ENCODE data around the gene GPS1. TPM values are rescaled to one million over a fixed set of nuclear protein-coding genes. Genes with fewer than 3 reads are reported as not detected.

The GPS1 gene
- total and polyA plus RNA-seq, 2 donors (not counting 1 experiment from before 2014, with no cell fraction given): 80.5 to 124 TPM

DNA sequence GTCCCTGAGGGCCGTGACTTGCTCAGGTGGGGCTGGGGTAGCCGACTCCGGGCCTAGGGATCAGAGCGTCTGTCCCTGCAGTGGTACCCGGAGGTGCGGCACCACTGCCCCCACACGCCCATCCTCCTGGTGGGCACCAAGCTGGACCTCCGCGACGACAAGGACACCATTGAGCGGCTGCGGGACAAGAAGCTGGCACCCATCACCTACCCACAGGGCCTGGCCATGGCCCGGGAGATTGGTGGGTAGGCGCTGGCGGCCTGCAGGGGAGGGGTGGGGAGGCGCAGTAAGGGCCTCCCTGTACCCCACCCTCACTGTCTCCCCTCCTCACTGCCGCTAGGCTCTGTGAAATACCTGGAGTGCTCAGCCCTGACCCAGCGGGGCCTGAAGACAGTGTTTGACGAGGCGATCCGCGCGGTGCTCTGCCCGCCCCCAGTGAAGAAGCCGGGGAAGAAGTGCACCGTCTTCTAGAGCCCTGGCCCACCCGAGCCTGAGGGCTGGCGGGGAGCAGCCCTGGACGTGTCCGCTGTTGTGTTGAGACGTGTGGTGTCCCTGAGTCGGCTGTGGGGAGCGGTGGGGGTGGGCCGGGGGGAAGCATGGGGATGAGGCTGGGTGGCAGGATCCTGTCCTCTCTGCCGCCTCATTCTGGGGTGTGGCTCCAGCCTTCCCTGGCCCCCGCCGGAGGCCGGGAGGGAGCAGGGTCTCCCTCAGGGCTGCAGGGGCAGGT lies 18.2 kb upstream of the GPS1 start:
- ChIA-PET POLR2A (no interaction called here), CTCF (interaction anchor here (1.5 kb wide), 1 partner anchor 74 kb away, joined by 4 read pairs; no protein-coding TSS in a partner anchor)
- Histone ChIP-seq H3K9ac (ENCODE audit: low read length) (no peak overlapping the region), H3K4me3 (ENCODE audit: control extremely low read depth in 1 of 5, extremely low read depth in 1 of 5, insufficient read depth in 1 of 5, low read depth in 2 of 5, low read length in 4 of 5) (no peak overlapping the region), H3K79me2 (ENCODE audit: control insufficient read depth, insufficient read depth, low read length) (peaks cover 14% of the 10 kb centered on the region), H4K20me1 (ENCODE audit: control insufficient read depth, insufficient read depth, low read length, poor library complexity, severe bottlenecking) (peaks cover 44% of the 10 kb centered on the region), H3K27me3 (replicated peaks in 1 of 4; ENCODE audit: control extremely low read depth in 1 of 4, control insufficient read depth in 3 of 4, insufficient read depth in 4 of 4, low read length in 3 of 4) (peaks cover 0 to 32% (median 3%) of the 10 kb centered on the region in 4 experiments), H3K4me2 (replicated peaks; ENCODE audit: low read depth, low read length, poor library complexity, severe bottlenecking) (no peak overlapping the region), H3K9me3 (ENCODE audit: control extremely low read depth in 1 of 3, control insufficient read depth in 2 of 3, insufficient read depth in 1 of 3, low read length in 2 of 3) (peaks cover 0 to 12% (median 0%) of the 10 kb centered on the region in 3 donors), H3K36me3 (replicated peaks in 1 of 2; ENCODE audit: control extremely low read depth in 1 of 2, control insufficient read depth in 1 of 2, extremely low read depth in 1 of 2, insufficient read depth in 2 of 2, low read length in 1 of 2) (no peaks in the 10 kb centered on the region), H3K27ac (ENCODE audit: low read length in 2 of 2) (no peak overlapping the region), H2AFZ (ENCODE audit: insufficient read depth, low read depth, low read length, poor library complexity, severe bottlenecking) (no peak overlapping the region), H3K4me1 (ENCODE audit: control insufficient read depth in 2 of 2, insufficient read depth in 2 of 2, low read length in 2 of 2) (peaks cover 34 to 40% of the 10 kb centered on the region in 2 donors)
- no peak for DNase-seq
- Mint-ChIP-seq H3K4me3 (peak overlapping the region; percentile 76), H3K9me3 (ENCODE audit: insufficient read depth) (no peaks in the 10 kb centered on the region), H3K27ac (no peak overlapping the region), H3K4me1 (peaks cover 28% of the 10 kb centered on the region), H3K27me3 (no peaks in the 10 kb centered on the region)
- intact Hi-C loops (cut with micrococcal nuclease): loop anchor here (10.0 kb wide), 1 partner anchor 521 kb away; no protein-coding TSS in a partner anchor
- WGBS (ENCODE audit: insufficient coverage): 97% methylated on average over 29 of the region's 38 CpGs
- TF ChIP-seq EZH2 (IDR thresholded peaks at IDR 0.05; ENCODE audit: borderline replicate concordance, insufficient read depth, low read depth, low read length, poor library complexity, severe bottlenecking): no peak
- no peak for TF ChIP-seq CTCF (IDR thresholded peaks at IDR 0.05)
- ATAC-seq (ENCODE audit: low read depth): no peak

GRCh38 chr17:82034371-82035011 lies 17.2 kb upstream of the GPS1 start:
- Histone ChIP-seq H3K9me3 (ENCODE audit: control extremely low read depth in 1 of 3, control insufficient read depth in 2 of 3, insufficient read depth in 1 of 3, low read length in 2 of 3) (peaks cover 0 to 12% (median 0%) of the 10 kb centered on the region in 3 donors), H3K9ac (ENCODE audit: low read length) (no peak overlapping the region), H4K20me1 (ENCODE audit: control insufficient read depth, insufficient read depth, low read length, poor library complexity, severe bottlenecking) (peaks cover 42% of the 10 kb centered on the region), H3K4me2 (replicated peaks; ENCODE audit: low read depth, low read length, poor library complexity, severe bottlenecking) (no peak overlapping the region), H3K4me3 (ENCODE audit: control extremely low read depth in 1 of 5, extremely low read depth in 1 of 5, insufficient read depth in 1 of 5, low read depth in 2 of 5, low read length in 4 of 5) (no peak overlapping the region), H3K27ac (ENCODE audit: low read length in 2 of 2) (no peak overlapping the region), H3K36me3 (replicated peaks in 1 of 2; ENCODE audit: control extremely low read depth in 1 of 2, control insufficient read depth in 1 of 2, extremely low read depth in 1 of 2, insufficient read depth in 2 of 2, low read length in 1 of 2) (no peaks in the 10 kb centered on the region), H3K79me2 (ENCODE audit: control insufficient read depth, insufficient read depth, low read length) (peaks cover 14% of the 10 kb centered on the region), H2AFZ (ENCODE audit: insufficient read depth, low read depth, low read length, poor library complexity, severe bottlenecking) (no peak overlapping the region), H3K27me3 (replicated peaks in 1 of 4; ENCODE audit: control extremely low read depth in 1 of 4, control insufficient read depth in 3 of 4, insufficient read depth in 4 of 4, low read length in 3 of 4) (peaks cover 0 to 23% (median 3%) of the 10 kb centered on the region in 4 experiments), H3K4me1 (ENCODE audit: control insufficient read depth in 2 of 2, insufficient read depth in 2 of 2, low read length in 2 of 2) (peaks cover 31 to 40% of the 10 kb centered on the region in 2 donors)
- peak overlapping the region; percentile 90 for H3K4me3 Mint-ChIP-seq
- peaks cover 33% of the 10 kb centered on the region for H3K4me1 Mint-ChIP-seq
- no peak for ATAC-seq (ENCODE audit: low read depth)
- H3K27me3 Mint-ChIP-seq: no peaks in the 10 kb centered on the region
- ChIA-PET CTCF (interaction anchor here (1.7 kb wide), 1 partner anchor 75 kb away, joined by 13 read pairs; no protein-coding TSS in a partner anchor), POLR2A (no interaction called here)
- TF ChIP-seq CTCF (IDR thresholded peaks at IDR 0.05) (no peak), EZH2 (IDR thresholded peaks at IDR 0.05; ENCODE audit: borderline replicate concordance, insufficient read depth, low read depth, low read length, poor library complexity, severe bottlenecking) (no peak)
- intact Hi-C loops (cut with micrococcal nuclease): loop anchor here (10.0 kb wide), 1 partner anchor 520 kb away; no protein-coding TSS in a partner anchor
- no peaks in the 10 kb centered on the region for H3K9me3 Mint-ChIP-seq (ENCODE audit: insufficient read depth)
- H3K27ac Mint-ChIP-seq: no peak overlapping the region
- 95% methylated on average over 23 of the region's 23 CpGs for WGBS (ENCODE audit: insufficient coverage)
- no peak for DNase-seq
